ENCODE measurements around the gene TMEM229B.

DNA sequence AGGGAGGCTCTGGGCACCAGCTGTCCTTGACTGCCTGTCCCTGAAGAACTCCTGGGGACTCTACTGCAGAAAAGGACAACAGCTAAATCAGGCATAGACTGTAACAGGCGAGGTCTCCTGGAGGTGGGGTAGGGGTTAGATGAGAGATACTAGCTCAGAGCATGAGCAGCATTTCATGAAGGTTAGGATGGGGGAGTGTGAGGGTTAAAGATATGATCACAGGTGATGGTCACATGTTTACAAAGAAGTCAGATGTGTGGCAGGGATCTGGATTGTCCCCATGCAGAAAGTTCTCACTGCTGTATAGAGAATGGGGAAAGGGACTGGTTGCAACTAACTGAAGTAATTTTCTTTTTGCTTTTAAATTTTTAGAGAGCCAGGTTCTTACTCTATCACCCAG lies 26.5 kb downstream of the TMEM229B start:
- TF ChIP-seq, protein P1, sequence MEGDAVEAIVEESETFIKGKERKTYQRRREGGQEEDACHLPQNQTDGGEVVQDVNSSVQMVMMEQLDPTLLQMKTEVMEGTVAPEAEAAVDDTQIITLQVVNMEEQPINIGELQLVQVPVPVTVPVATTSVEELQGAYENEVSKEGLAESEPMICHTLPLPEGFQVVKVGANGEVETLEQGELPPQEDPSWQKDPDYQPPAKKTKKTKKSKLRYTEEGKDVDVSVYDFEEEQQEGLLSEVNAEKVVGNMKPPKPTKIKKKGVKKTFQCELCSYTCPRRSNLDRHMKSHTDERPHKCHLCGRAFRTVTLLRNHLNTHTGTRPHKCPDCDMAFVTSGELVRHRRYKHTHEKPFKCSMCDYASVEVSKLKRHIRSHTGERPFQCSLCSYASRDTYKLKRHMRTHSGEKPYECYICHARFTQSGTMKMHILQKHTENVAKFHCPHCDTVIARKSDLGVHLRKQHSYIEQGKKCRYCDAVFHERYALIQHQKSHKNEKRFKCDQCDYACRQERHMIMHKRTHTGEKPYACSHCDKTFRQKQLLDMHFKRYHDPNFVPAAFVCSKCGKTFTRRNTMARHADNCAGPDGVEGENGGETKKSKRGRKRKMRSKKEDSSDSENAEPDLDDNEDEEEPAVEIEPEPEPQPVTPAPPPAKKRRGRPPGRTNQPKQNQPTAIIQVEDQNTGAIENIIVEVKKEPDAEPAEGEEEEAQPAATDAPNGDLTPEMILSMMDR (IDR thresholded peaks at IDR 0.05; ENCODE audit: poor library complexity): no peak
- TF ChIP-seq EZH2 (IDR thresholded peaks at IDR 0.05; ENCODE audit: borderline replicate concordance) (no peak), EZH2phosphoT487 (IDR thresholded peaks at IDR 0.05; ENCODE audit: low read depth, severe bottlenecking, unreplicated experiment) (no peak)
